ENCODE measurements around the gene EIF4G3.

DNA sequence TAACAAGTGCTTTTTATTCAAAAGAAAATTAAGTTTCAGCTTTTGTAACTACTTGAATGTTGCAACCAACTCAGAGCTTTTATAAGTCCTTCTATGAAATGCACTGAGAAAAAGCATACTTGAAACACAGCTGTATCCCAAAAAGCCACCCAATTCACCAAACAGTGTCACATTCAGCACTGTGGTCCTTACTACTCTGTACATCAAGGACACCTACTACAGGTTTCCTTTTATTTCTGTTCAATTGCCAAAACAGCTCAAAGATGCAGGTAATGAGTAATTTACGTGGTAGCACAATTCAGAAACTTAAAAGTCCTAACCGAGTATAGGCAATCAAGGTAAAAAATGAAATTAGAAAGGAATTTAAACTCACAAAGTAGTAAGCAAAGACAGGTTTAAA, 2.5 kb downstream of the EIF4G3 start:
- no peak for TF ChIP-seq CREB5 (CRISPR knock-in tag; IDR thresholded peaks at IDR 0.05)
- no peak for TF ChIP-seq CBX1 (IDR thresholded peaks at IDR 0.05; ENCODE audit: low read depth)
- TF ChIP-seq, protein P1, sequence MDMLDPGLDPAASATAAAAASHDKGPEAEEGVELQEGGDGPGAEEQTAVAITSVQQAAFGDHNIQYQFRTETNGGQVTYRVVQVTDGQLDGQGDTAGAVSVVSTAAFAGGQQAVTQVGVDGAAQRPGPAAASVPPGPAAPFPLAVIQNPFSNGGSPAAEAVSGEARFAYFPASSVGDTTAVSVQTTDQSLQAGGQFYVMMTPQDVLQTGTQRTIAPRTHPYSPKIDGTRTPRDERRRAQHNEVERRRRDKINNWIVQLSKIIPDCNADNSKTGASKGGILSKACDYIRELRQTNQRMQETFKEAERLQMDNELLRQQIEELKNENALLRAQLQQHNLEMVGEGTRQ (CRISPR knock-in tag; IDR thresholded peaks at IDR 0.05): no peak
- TF ChIP-seq THRA (IDR thresholded peaks at IDR 0.05): no peak
- TF ChIP-seq, protein P2, sequence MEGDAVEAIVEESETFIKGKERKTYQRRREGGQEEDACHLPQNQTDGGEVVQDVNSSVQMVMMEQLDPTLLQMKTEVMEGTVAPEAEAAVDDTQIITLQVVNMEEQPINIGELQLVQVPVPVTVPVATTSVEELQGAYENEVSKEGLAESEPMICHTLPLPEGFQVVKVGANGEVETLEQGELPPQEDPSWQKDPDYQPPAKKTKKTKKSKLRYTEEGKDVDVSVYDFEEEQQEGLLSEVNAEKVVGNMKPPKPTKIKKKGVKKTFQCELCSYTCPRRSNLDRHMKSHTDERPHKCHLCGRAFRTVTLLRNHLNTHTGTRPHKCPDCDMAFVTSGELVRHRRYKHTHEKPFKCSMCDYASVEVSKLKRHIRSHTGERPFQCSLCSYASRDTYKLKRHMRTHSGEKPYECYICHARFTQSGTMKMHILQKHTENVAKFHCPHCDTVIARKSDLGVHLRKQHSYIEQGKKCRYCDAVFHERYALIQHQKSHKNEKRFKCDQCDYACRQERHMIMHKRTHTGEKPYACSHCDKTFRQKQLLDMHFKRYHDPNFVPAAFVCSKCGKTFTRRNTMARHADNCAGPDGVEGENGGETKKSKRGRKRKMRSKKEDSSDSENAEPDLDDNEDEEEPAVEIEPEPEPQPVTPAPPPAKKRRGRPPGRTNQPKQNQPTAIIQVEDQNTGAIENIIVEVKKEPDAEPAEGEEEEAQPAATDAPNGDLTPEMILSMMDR (IDR thresholded peaks at IDR 0.05 in 2 of 3, conservative IDR thresholded peaks at IDR 0.05 in 1 of 3; ENCODE audit: insufficient read depth in 2 of 3, low read depth in 1 of 3, low read length in 3 of 3): no peak
- no peak for TF ChIP-seq BRF2 (IDR thresholded peaks at IDR 0.05; ENCODE audit: borderline replicate concordance, insufficient read depth, insufficient read length)

Measured in K562 (cell line).